ENCODE data around the gene YBX2. TPM values are rescaled to one million over a fixed set of nuclear protein-coding genes. Genes with fewer than 3 reads are reported as not detected.
"Not testable (repeated sequence)": the region's sequence is repeated elsewhere in the genome, so short reads cannot be mapped to it uniquely, and the experiment has no call there.

Gene YBX2
- total and polyA plus RNA-seq, 5 donors, result 1.4 to 5.3 (median 1.9) TPM

- Histone ChIP-seq H3K4me3 (ENCODE audit: low read length) (peak within 1 kb of the TSS; percentile 97), H3K4me1 (ENCODE audit: control insufficient read depth, insufficient read depth, low read length) (peaks cover 13% of the 10 kb centered on the region), H3K9me3 (ENCODE audit: control insufficient read depth, low read length) (no peaks in the 10 kb centered on the region), H3K27ac (ENCODE audit: low read length) (peak within 1 kb of the TSS; percentile 99), H3K27me3 (ENCODE audit: control insufficient read depth, insufficient read depth) (no peaks in the 10 kb centered on the region)
- WGBS, result 1% methylated on average over 40 of the region's 41 CpGs
- ATAC-seq (peak; percentile 96 to 97), DNase-seq (peak; percentile 97 to 99 (median 99))
- intact Hi-C loops (cut with DNase I), result no loop called here
Observed at GRCh38 chr17:7251661-7252175, 42.7 kb downstream of the YBX2 start, which contains the start of gene CTDNEP1. Gene CTDNEP1 (minus strand): TSS chr17:7251734. CDS start chr17:7251296, 438 bp downstream.

DNA sequence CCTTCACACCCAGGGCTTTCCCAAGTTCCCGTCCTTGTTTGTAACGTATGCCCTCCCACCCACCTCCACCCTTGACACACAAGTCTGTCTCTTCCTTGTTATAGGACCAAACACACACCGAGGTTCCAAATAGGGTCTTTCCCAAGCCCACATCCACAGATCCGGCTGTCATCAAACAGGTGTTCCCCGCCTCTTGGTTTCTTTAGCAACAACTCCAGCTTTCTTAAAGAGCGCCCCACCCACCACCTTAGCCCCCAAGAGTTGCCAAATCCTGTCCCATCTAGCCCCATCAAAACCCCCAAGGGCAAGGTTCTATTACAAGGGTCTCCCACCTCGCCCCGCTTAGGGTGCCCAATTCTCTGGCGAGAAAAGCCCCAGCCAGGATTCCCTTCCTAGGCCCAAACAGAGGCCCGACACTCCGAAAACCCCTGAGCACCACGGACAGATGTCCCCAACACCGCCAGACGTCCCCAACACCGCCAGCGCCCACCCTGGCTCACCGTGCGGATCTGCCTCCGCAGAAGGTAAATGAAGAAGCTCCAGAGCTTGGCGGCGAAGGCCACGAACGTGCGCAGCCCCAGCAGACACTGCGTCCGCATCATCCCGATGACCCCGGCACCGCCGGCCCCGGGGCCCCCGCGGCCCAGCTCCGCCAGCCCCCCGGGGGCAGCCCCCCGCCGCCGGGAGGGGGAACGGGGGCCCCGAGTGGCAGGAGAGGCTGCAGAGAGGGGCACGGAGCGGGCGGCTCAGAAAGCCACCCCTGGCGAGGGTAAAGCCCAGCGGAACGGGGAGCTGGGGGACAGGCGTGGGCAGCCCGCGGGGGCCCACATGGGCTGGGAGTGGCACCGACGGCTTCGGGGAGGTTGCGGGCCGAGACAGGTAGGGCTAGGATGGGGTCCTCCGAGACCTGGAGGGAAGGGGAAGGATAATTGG lies 43.5 kb downstream of the YBX2 start:
- Histone ChIP-seq H3K4me3 (ENCODE audit: low read length) (peak overlapping the region; percentile 97), H3K4me1 (ENCODE audit: control insufficient read depth, insufficient read depth, low read length) (peaks cover 13% of the 10 kb centered on the region), H3K27me3 (ENCODE audit: control insufficient read depth, insufficient read depth) (no peaks in the 10 kb centered on the region), H3K9me3 (ENCODE audit: control insufficient read depth, low read length) (no peaks in the 10 kb centered on the region), H3K27ac (ENCODE audit: low read length) (peak overlapping the region; percentile 91)
- intact Hi-C loops (cut with DNase I), result no loop called here
- WGBS, result under 1% methylated on average over 55 of the region's 55 CpGs
- ATAC-seq (no peak), DNase-seq (peak in 1 of 3 donors; percentile 74)

DNA sequence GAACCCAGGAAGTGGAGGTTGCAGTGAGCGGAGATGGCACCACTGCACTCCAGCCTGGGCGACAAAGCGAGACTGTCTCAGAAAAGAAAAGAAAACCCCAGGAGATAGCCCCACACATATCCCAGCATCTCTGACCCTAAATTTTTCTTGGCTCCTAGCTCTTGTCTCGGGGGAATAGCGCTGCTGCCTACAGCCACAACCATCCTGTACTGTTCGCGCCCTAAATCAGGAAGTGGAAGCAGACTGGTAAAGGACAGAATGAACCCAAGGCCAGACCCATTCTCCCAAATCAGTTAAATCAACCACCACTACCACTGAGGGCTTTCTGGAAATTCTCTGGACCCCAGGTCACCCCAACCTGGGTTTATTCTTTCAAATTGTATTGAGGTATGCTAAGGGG lies 44.6 kb downstream of the YBX2 start:
- Histone ChIP-seq H3K27me3 (ENCODE audit: control insufficient read depth, insufficient read depth) (no peaks in the 10 kb centered on the region), H3K27ac (ENCODE audit: low read length) (peak overlapping the region; percentile 91), H3K4me1 (ENCODE audit: control insufficient read depth, insufficient read depth, low read length) (peaks cover 13% of the 10 kb centered on the region), H3K9me3 (ENCODE audit: control insufficient read depth, low read length) (no peaks in the 10 kb centered on the region), H3K4me3 (ENCODE audit: low read length) (peak overlapping the region; percentile 97)
- intact Hi-C loops (cut with DNase I), result no loop called here
- 84% methylated on average over 7 of the region's 7 CpGs for WGBS
- no peak for DNase-seq
- no peak for ATAC-seq

DNA sequence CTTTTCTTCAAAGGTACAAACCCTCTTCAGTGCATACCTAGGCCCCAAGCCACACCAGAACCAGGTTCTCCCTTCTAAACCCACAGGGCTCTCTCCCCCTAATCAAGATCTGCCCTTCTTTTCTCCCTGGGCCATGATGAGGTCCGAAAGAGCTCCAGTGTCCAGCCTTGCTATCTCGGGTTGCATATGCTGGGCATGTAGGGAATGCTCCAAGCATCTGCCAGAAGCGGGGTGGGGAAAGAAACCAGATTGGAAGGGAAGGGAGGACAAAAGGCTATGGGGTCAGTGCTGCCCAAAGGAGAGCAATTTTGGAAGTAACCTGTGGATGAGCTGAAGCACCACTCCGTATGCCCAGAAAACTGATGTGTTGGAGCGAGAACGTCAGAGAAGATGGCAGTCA lies 45.2 kb downstream of the YBX2 start:
- Histone ChIP-seq H3K4me3 (ENCODE audit: low read length) (no peak overlapping the region), H3K27ac (ENCODE audit: low read length) (peak overlapping the region; percentile 55)

GRCh38 chr17:7248796-7249195 lies 45.6 kb downstream of the YBX2 start:
- Histone ChIP-seq H3K4me1 (ENCODE audit: control insufficient read depth, insufficient read depth, low read length) (peaks cover 13% of the 10 kb centered on the region), H3K27ac (ENCODE audit: low read length) (peak overlapping the region; percentile 53), H3K27me3 (ENCODE audit: control insufficient read depth, insufficient read depth) (no peaks in the 10 kb centered on the region), H3K4me3 (ENCODE audit: low read length) (no peak overlapping the region), H3K9me3 (ENCODE audit: control insufficient read depth, low read length) (no peaks in the 10 kb centered on the region)
- ATAC-seq (no peak), DNase-seq (peak in 1 of 3 donors; percentile 1)
- WGBS, result 73% methylated on average over 4 of the region's 4 CpGs
- intact Hi-C loops (cut with DNase I), result no loop called here

More for the DNA sequence above, 45.2 kb downstream of the YBX2 start:
- Histone ChIP-seq H3K4me1 (ENCODE audit: control insufficient read depth, insufficient read depth, low read length) (peaks cover 13% of the 10 kb centered on the region), H3K9me3 (ENCODE audit: control insufficient read depth, low read length) (no peaks in the 10 kb centered on the region), H3K27me3 (ENCODE audit: control insufficient read depth, insufficient read depth) (no peaks in the 10 kb centered on the region)
- WGBS, result 67% methylated on average over 6 of the region's 6 CpGs
- DNase-seq (no peak), ATAC-seq (no peak)
- intact Hi-C loops (cut with DNase I), result no loop called here

- ATAC-seq, result no peak
- no peak for DNase-seq
- Histone ChIP-seq H3K27me3 (ENCODE audit: control insufficient read depth, insufficient read depth) (no peaks in the 10 kb centered on the region), H3K9me3 (ENCODE audit: control insufficient read depth, low read length) (no peaks in the 10 kb centered on the region), H3K27ac (ENCODE audit: low read length) (no peak overlapping the region), H3K4me1 (ENCODE audit: control insufficient read depth, insufficient read depth, low read length) (peaks cover 14% of the 10 kb centered on the region), H3K4me3 (ENCODE audit: low read length) (no peak overlapping the region)
- WGBS, result 91% methylated on average over 5 of the region's 5 CpGs
- intact Hi-C loops (cut with DNase I), result no loop called here
Observed at GRCh38 chr17:7246779-7247178, 47.7 kb downstream of the YBX2 start.

- H3K4me3 ChIP-seq (ENCODE audit: low read length); H3K4me1 ChIP-seq (ENCODE audit: control insufficient read depth, insufficient read depth, low read length); H3K27ac ChIP-seq (ENCODE audit: low read length); H3K27me3 ChIP-seq (ENCODE audit: control insufficient read depth, insufficient read depth); ATAC-seq; H3K9me3 ChIP-seq (ENCODE audit: control insufficient read depth, low read length); intact Hi-C loops (cut with DNase I): not testable (repeated sequence)
- WGBS, result 78% methylated on average over 10 of the region's 10 CpGs
- peak in 1 of 3 donors; percentile 47 for DNase-seq
Observed at GRCh38 chr17:7243838-7244237, 50.6 kb downstream of the YBX2 start.

DNA sequence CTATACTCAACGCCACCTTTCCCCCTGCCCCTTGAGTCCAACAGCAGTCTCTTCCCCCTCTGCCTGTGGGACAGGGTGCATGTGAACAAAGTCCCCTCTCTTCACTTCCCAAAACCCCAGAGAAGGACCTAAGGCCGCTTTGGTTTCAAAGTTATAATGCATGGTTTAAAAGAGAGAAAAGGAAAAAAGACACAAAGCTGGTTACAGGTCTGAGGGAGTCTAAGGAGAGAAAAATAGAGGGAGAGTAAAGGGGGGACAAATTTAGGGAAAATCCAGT lies 51.0 kb downstream of the YBX2 start:
- Histone ChIP-seq H3K9me3 (ENCODE audit: control insufficient read depth, low read length) (no peaks in the 10 kb centered on the region), H3K27ac (ENCODE audit: low read length) (peak overlapping the region; percentile 97), H3K27me3 (ENCODE audit: control insufficient read depth, insufficient read depth) (no peaks in the 10 kb centered on the region), H3K4me1 (ENCODE audit: control insufficient read depth, insufficient read depth, low read length) (peaks cover 7% of the 10 kb centered on the region), H3K4me3 (ENCODE audit: low read length) (peak overlapping the region; percentile 73)
- intact Hi-C loops (cut with DNase I), result no loop called here
- DNase-seq (no peak), ATAC-seq (no peak)
- 27% methylated on average over 2 of the region's 2 CpGs for WGBS

DNA sequence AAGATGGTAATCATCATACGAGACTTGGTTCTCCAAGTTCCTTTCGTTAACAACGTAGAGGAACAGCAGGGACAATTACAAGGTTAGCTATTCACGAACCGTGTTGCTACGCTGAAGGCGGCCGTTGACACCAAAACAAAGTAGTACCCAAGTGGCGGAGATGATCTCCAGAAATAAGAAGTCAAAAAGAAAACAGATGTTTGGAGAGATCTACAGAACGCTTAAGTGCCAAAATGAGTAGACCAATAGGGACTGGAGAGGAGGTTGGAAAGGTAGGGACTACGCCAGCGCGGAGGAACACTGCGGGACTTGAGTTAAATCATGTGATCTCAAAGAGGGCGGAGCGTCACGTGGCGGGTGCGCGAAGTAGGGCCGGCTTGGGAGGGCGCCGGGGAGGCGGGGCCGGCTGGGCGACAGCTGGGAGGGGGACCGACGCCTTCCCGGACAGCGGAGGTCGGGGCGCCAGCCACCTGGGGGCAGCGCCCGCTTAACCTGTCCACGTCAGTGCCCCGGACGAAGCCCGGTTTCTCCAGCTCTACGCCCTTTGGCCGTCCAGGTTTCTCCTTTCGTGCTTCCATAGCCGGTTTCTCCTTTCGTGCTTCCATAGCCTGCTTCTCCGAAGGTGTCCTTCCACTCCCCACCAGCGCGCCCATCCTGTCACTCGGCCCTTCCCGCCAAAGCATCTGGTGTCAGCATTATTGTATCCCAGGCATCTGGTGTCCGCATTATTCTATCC lies 51.6 kb downstream of the YBX2 start:
- Histone ChIP-seq H3K9me3 (ENCODE audit: control insufficient read depth, low read length) (no peaks in the 10 kb centered on the region), H3K4me1 (ENCODE audit: control insufficient read depth, insufficient read depth, low read length) (peaks cover 7% of the 10 kb centered on the region), H3K27ac (ENCODE audit: low read length) (peak overlapping the region; percentile 97), H3K27me3 (ENCODE audit: control insufficient read depth, insufficient read depth) (no peaks in the 10 kb centered on the region), H3K4me3 (ENCODE audit: low read length) (peak overlapping the region; percentile 73)
- DNase-seq, result peak; percentile 97 to 99 (median 98)
- WGBS, result under 1% methylated on average over 49 of the region's 49 CpGs
- ATAC-seq, result peak; percentile 66 to 69
- intact Hi-C loops (cut with DNase I), result no loop called here

DNA sequence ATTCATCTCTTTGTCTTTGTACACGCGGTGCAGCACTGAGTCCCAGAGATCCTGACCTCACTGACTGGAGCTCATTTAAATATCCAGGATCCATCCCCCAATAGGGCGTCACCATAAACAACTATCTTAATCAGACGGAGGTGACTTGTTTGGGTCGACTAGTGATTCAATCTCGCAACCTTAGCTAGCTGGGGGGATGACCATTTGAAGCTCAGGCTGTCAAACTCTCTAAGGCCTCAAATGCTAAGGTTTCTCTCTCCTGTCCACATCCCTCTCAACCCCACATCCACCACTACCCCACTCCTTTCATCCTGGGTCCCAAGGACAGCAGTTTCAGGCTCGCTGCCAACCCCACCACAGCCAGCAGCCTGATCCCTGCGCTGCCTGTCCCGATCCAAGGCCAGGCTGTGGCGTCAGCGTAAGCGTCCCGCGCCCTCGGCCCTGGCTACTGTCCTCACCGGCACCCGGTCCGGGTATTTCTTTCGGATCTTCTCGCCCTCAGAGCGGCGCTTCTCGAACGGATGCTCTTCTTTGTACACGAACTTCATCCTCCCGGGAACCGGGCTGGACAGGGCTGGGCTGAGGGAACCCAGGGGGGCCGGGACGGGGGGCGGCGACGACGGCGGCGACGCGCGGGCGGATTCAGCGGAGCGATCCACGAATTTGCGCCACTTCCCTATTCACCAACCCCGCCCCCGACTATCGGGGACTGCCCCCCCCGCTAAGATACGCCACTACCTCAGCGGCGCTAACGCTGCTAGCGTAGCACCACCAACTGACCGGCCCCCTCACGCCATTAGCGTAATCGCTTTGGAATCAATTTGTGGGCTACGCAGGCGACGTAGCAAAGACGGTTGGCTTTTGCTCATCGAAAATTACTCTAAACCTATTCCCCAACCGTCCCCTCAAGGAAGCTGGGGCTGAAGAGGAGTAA lies 52.4 kb downstream of the YBX2 start, which contains the start of gene GABARAP:
Gene GABARAP, minus strand, starts transcription at position 667 of the 934 bp plus-strand sequence. Its CDS starts 119 bp downstream, at position 548.
- peak within 1 kb of the TSS; percentile 73 for H3K4me3 ChIP-seq (ENCODE audit: low read length)
- WGBS, result under 1% methylated on average over 62 of the region's 62 CpGs

More for the DNA sequence above, 52.4 kb downstream of the YBX2 start, which contains the start of gene GABARAP:
- Histone ChIP-seq H3K27ac (ENCODE audit: low read length) (peak within 1 kb of the TSS; percentile 97), H3K27me3 (ENCODE audit: control insufficient read depth, insufficient read depth) (no peaks in the 10 kb centered on the region), H3K4me1 (ENCODE audit: control insufficient read depth, insufficient read depth, low read length) (peaks cover 9% of the 10 kb centered on the region), H3K9me3 (ENCODE audit: control insufficient read depth, low read length) (no peaks in the 10 kb centered on the region)
- intact Hi-C loops (cut with DNase I), result no loop called here
- peak; percentile 52 for ATAC-seq
- peak; percentile 94 to 98 (median 98) for DNase-seq

All from right cardiac atrium (tissue), 5 donors.